Measurements from ENCODE around the gene GZMA.
"Not testable (repeated sequence)": the region's sequence is repeated elsewhere in the genome, so short reads cannot be mapped to it uniquely, and the experiment has no call there.

The GZMA gene

GRCh38 chr5:55096182-55096581 is 6.3 kb upstream of the GZMA start:
- CTCF ChIA-PET: interaction anchor here (0.8 kb wide), 1 partner anchor 22 kb away, joined by 5 read pairs; no protein-coding TSS in a partner anchor
- POLR2A ChIA-PET: no interaction called here
- Histone ChIP-seq H3K36me3 (ENCODE audit: control insufficient read depth in 2 of 2, insufficient read depth in 1 of 2, low read length in 2 of 2) (no peaks in the 10 kb centered on the region), H3K9me3 (ENCODE audit: control insufficient read depth, insufficient read depth, low read depth, low read length) (no peaks in the 10 kb centered on the region), H3K4me1 (ENCODE audit: control insufficient read depth, insufficient read depth, low read length) (no peaks in the 10 kb centered on the region), H3K27ac (ENCODE audit: extremely low read depth, low read depth, low read length) (no peak overlapping the region), H3K4me3 (ENCODE audit: low read depth, low read length) (no peak overlapping the region)
- TF ChIP-seq ZNF629 (tag by site-specific recombination; IDR thresholded peaks at IDR 0.05): no peak
- no peak for TF ChIP-seq HOXD13 (CRISPR knock-in tag; IDR thresholded peaks at IDR 0.05; ENCODE audit: borderline replicate concordance)
- TF ChIP-seq ZBTB20 (tag by site-specific recombination; IDR thresholded peaks at IDR 0.05): no peak
- TF ChIP-seq ZNF843 (tag by site-specific recombination; IDR thresholded peaks at IDR 0.05): no peak
- no peak for TF ChIP-seq ZNF223 (tag by site-specific recombination; IDR thresholded peaks at IDR 0.05)
- TF ChIP-seq ZNF350 (tag by site-specific recombination; IDR thresholded peaks at IDR 0.05): no peak
- no peak for TF ChIP-seq YY2 (tag by site-specific recombination; IDR thresholded peaks at IDR 0.05)
- TF ChIP-seq ZNF610 (tag by site-specific recombination; IDR thresholded peaks at IDR 0.05; ENCODE audit: borderline replicate concordance): no peak
- no peak for TF ChIP-seq PATZ1 (tag by site-specific recombination; IDR thresholded peaks at IDR 0.05)
- TF ChIP-seq ZNF121 (tag by site-specific recombination; IDR thresholded peaks at IDR 0.05): no peak

- ChIA-PET POLR2A (no interaction called here), CTCF (no interaction called here)
- Histone ChIP-seq H3K4me1 (ENCODE audit: control insufficient read depth, insufficient read depth, low read length) (no peaks in the 10 kb centered on the region), H3K4me3 (ENCODE audit: low read depth, low read length) (no peak overlapping the region), H3K9me3 (ENCODE audit: control insufficient read depth, insufficient read depth, low read depth, low read length) (no peaks in the 10 kb centered on the region), H3K27ac (ENCODE audit: extremely low read depth, low read depth, low read length) (no peak overlapping the region), H3K36me3 (ENCODE audit: control insufficient read depth in 2 of 2, insufficient read depth in 1 of 2, low read length in 2 of 2) (no peaks in the 10 kb centered on the region)
- TF ChIP-seq ZSCAN18 (tag by site-specific recombination; IDR thresholded peaks at IDR 0.05): no peak
- TF ChIP-seq ZBTB7A (tag by site-specific recombination; IDR thresholded peaks at IDR 0.05; ENCODE audit: low read depth): no peak
- TF ChIP-seq ZNF843 (tag by site-specific recombination; IDR thresholded peaks at IDR 0.05): no peak
- no peak for TF ChIP-seq ZNF311 (tag by site-specific recombination; IDR thresholded peaks at IDR 0.05; ENCODE audit: borderline replicate concordance)
- no peak for TF ChIP-seq REST (tag by site-specific recombination; IDR thresholded peaks at IDR 0.05)
- no peak for TF ChIP-seq ZNF670 (tag by site-specific recombination; IDR thresholded peaks at IDR 0.05; ENCODE audit: low read depth)
These were observed 5.6 kb upstream of the GZMA start for GRCh38 chr5:55096861-55097260.

GRCh38 chr5:55101148-55101547 is 1.3 kb upstream of the GZMA start:
- H3K9me3 ChIP-seq (ENCODE audit: control insufficient read depth, insufficient read depth, low read depth, low read length); H3K36me3 ChIP-seq (ENCODE audit: control insufficient read depth in 2 of 2, insufficient read depth in 1 of 2, low read length in 2 of 2); H3K4me1 ChIP-seq (ENCODE audit: control insufficient read depth, insufficient read depth, low read length); H3K27ac ChIP-seq (ENCODE audit: extremely low read depth, low read depth, low read length); POLR2A ChIA-PET; CTCF ChIA-PET; H3K4me3 ChIP-seq (ENCODE audit: low read depth, low read length): not testable (repeated sequence)

All from HEK293 (cell line).